ENCODE data around the gene ZNF444.

DNA sequence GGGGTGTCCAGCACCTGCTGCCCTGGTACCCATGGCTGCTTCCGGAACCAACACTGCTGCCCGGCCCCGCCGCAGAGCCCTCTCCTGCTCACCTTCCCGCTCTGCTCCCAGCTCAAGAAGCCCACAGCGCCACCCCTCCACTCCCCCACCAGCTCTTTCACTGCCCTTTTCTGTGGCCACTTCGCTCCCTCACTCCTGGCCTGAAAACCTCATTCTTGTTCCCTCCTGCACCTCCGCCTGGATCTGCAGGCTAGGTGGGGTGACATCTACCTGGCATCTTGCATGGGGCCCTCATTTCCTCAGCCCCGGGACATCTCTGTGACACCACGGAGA lies 26.3 kb upstream of the ZNF444 start:
- TF ChIP-seq SIN3A (IDR thresholded peaks at IDR 0.05; ENCODE audit: borderline replicate concordance, insufficient read depth, low read length) (no peak), POLR2AphosphoS5 (IDR thresholded peaks at IDR 0.05; ENCODE audit: low read depth, low read length) (no peak), TAF1 (IDR thresholded peaks at IDR 0.05; ENCODE audit: borderline replicate concordance, insufficient read depth, low read length) (no peak), FOXP2 (optimal IDR thresholded peaks at IDR 0.05; ENCODE audit: borderline replicate concordance, extremely low read depth, extremely low read length, insufficient read depth) (no peak)
- TF ChIP-seq, protein P1, sequence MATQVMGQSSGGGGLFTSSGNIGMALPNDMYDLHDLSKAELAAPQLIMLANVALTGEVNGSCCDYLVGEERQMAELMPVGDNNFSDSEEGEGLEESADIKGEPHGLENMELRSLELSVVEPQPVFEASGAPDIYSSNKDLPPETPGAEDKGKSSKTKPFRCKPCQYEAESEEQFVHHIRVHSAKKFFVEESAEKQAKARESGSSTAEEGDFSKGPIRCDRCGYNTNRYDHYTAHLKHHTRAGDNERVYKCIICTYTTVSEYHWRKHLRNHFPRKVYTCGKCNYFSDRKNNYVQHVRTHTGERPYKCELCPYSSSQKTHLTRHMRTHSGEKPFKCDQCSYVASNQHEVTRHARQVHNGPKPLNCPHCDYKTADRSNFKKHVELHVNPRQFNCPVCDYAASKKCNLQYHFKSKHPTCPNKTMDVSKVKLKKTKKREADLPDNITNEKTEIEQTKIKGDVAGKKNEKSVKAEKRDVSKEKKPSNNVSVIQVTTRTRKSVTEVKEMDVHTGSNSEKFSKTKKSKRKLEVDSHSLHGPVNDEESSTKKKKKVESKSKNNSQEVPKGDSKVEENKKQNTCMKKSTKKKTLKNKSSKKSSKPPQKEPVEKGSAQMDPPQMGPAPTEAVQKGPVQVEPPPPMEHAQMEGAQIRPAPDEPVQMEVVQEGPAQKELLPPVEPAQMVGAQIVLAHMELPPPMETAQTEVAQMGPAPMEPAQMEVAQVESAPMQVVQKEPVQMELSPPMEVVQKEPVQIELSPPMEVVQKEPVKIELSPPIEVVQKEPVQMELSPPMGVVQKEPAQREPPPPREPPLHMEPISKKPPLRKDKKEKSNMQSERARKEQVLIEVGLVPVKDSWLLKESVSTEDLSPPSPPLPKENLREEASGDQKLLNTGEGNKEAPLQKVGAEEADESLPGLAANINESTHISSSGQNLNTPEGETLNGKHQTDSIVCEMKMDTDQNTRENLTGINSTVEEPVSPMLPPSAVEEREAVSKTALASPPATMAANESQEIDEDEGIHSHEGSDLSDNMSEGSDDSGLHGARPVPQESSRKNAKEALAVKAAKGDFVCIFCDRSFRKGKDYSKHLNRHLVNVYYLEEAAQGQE (IDR thresholded peaks at IDR 0.05; ENCODE audit: insufficient read depth in 1 of 2, low read depth in 2 of 2, low read length in 2 of 2), result no peak

Measured in PFSK-1 (cell line).